K562 (cell line): ENCODE data around the gene MYO1E.

ENCODE experiments used
- CHD2 ChIP-seq: IDR thresholded peaks from 2 replicates; pipeline ENCODE4 v1.6.1; 2011; ENCODE audit warnings: low read depth, low read length
- EZH2 ChIP-seq: IDR thresholded peaks from 2 replicates; pipeline ENCODE4 v1.6.1; 2012; ENCODE audit warnings: low read depth, mild to moderate bottlenecking, inconsistent platforms, low read length, borderline replicate concordance
- MEF2A ChIP-seq: IDR thresholded peaks from 2 replicates; pipeline ENCODE4 v1.6.1; 2011; ENCODE audit warnings: low read depth, mild to moderate bottlenecking, low read length, moderate library complexity; ENCODE audit not compliant: control insufficient read depth
- MTF1 ChIP-seq: fragments of 250-450 bp; sonication (Bioruptor Pico); IDR thresholded peaks from 2 replicates; pipeline ENCODE4 v1.9.0; 2021; ENCODE audit warnings: moderate library complexity, mild to moderate bottlenecking, inconsistent platforms, borderline replicate concordance
- NCOA1 ChIP-seq: fragments of 450-650 bp; IDR thresholded peaks from 2 replicates; pipeline ENCODE4 v1.6.1; 2016; ENCODE audit warnings: low read depth
- NR2C2 ChIP-seq, 2 experiments: fragments of 200-800 bp in 1 of 2; sonication (Bioruptor generic) in 1 of 2; sonication (generic) in 1 of 2; formaldehyde crosslinking in 1 of 2; IDR thresholded peaks; 2 replicates each; pipeline versions ENCODE4 v1.6.1 to v1.8.0; 2016 to 2022; ENCODE audit warnings: mild to moderate bottlenecking in 1 of 2, missing compliant biosample characterization in 1 of 2, missing genetic modification characterization in 1 of 2, missing genetic modification reagents in 1 of 2
- TF ChIP-seq, protein P1 (sequence below), 3 experiments: IDR thresholded peaks in 2 of 3; conservative IDR thresholded peaks in 1 of 3; 2 replicates each; pipeline ENCODE4 v1.5.1; 2011 to 2012; ENCODE audit warnings: low read length in 3 of 3, mild to moderate bottlenecking in 3 of 3, control low read depth in 2 of 3, improper control_type of control experiment in 1 of 3, inconsistent platforms in 1 of 3, low read depth in 1 of 3, mixed read lengths in 1 of 3, moderate library complexity in 1 of 3; ENCODE audit not compliant: insufficient read depth in 2 of 3
- TF ChIP-seq, protein P2 (sequence below): fragments of 450-650 bp; formaldehyde crosslinking; IDR thresholded peaks from 2 replicates; pipeline ENCODE4 v1.4.0; 2020; ENCODE audit warnings: mild to moderate bottlenecking, moderate library complexity
- TF ChIP-seq, protein P3 (sequence below): sonication (generic); formaldehyde crosslinking; IDR thresholded peaks from 2 replicates; pipeline ENCODE4 v1.5.0; 2020; ENCODE audit warnings: missing genetic modification reagents

DNA sequence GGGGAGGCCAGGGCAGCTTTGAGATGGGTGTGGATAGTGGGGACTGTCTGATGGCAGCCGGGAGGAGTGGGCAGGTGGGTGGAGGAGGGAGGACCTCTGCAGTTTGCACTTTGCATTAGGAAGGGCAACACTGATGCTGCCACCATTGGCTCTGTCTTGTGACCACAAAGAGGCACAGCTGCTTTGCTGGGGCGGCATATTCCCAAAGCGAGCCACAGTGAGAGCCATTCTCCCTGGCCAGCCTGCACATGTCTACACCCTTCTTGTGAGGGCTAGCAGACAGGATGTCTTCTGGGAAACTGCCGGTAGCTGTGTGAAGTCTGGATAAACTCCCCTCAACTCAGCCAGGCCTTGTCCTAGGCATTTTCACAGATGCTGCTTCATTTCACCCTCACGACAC, 229.4 kb downstream of the MYO1E start:
- no peak for TF ChIP-seq MEF2A
- TF ChIP-seq NCOA1 = no peak
- TF ChIP-seq CHD2 = no peak
- TF ChIP-seq NR2C2 (CRISPR knock-in tag; IDR thresholded peaks at IDR 0.05) = no peak
- TF ChIP-seq NR2C2 (tag; IDR thresholded peaks at IDR 0.05) = no peak
- TF ChIP-seq, protein P1, sequence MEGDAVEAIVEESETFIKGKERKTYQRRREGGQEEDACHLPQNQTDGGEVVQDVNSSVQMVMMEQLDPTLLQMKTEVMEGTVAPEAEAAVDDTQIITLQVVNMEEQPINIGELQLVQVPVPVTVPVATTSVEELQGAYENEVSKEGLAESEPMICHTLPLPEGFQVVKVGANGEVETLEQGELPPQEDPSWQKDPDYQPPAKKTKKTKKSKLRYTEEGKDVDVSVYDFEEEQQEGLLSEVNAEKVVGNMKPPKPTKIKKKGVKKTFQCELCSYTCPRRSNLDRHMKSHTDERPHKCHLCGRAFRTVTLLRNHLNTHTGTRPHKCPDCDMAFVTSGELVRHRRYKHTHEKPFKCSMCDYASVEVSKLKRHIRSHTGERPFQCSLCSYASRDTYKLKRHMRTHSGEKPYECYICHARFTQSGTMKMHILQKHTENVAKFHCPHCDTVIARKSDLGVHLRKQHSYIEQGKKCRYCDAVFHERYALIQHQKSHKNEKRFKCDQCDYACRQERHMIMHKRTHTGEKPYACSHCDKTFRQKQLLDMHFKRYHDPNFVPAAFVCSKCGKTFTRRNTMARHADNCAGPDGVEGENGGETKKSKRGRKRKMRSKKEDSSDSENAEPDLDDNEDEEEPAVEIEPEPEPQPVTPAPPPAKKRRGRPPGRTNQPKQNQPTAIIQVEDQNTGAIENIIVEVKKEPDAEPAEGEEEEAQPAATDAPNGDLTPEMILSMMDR (IDR thresholded peaks at IDR 0.05 in 2 of 3, conservative IDR thresholded peaks at IDR 0.05 in 1 of 3; ENCODE audit: insufficient read depth in 2 of 3, low read depth in 1 of 3, low read length in 3 of 3) = no peak
- TF ChIP-seq, protein P2, sequence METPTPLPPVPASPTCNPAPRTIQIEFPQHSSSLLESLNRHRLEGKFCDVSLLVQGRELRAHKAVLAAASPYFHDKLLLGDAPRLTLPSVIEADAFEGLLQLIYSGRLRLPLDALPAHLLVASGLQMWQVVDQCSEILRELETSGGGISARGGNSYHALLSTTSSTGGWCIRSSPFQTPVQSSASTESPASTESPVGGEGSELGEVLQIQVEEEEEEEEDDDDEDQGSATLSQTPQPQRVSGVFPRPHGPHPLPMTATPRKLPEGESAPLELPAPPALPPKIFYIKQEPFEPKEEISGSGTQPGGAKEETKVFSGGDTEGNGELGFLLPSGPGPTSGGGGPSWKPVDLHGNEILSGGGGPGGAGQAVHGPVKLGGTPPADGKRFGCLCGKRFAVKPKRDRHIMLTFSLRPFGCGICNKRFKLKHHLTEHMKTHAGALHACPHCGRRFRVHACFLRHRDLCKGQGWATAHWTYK (CRISPR knock-in tag) = no peak
- no peak for TF ChIP-seq MTF1
- TF ChIP-seq, protein P3, sequence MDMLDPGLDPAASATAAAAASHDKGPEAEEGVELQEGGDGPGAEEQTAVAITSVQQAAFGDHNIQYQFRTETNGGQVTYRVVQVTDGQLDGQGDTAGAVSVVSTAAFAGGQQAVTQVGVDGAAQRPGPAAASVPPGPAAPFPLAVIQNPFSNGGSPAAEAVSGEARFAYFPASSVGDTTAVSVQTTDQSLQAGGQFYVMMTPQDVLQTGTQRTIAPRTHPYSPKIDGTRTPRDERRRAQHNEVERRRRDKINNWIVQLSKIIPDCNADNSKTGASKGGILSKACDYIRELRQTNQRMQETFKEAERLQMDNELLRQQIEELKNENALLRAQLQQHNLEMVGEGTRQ (CRISPR knock-in tag) = no peak
- no peak for TF ChIP-seq EZH2
